ENCODE data around the gene GMDS. TPM values are rescaled to one million over a fixed set of nuclear protein-coding genes. Genes with fewer than 3 reads are reported as not detected.

The GMDS gene
- total and polyA plus RNA-seq, 2 experiments from 2014 or later: 30.1 to 36.5 TPM

- TF ChIP-seq, protein P1, sequence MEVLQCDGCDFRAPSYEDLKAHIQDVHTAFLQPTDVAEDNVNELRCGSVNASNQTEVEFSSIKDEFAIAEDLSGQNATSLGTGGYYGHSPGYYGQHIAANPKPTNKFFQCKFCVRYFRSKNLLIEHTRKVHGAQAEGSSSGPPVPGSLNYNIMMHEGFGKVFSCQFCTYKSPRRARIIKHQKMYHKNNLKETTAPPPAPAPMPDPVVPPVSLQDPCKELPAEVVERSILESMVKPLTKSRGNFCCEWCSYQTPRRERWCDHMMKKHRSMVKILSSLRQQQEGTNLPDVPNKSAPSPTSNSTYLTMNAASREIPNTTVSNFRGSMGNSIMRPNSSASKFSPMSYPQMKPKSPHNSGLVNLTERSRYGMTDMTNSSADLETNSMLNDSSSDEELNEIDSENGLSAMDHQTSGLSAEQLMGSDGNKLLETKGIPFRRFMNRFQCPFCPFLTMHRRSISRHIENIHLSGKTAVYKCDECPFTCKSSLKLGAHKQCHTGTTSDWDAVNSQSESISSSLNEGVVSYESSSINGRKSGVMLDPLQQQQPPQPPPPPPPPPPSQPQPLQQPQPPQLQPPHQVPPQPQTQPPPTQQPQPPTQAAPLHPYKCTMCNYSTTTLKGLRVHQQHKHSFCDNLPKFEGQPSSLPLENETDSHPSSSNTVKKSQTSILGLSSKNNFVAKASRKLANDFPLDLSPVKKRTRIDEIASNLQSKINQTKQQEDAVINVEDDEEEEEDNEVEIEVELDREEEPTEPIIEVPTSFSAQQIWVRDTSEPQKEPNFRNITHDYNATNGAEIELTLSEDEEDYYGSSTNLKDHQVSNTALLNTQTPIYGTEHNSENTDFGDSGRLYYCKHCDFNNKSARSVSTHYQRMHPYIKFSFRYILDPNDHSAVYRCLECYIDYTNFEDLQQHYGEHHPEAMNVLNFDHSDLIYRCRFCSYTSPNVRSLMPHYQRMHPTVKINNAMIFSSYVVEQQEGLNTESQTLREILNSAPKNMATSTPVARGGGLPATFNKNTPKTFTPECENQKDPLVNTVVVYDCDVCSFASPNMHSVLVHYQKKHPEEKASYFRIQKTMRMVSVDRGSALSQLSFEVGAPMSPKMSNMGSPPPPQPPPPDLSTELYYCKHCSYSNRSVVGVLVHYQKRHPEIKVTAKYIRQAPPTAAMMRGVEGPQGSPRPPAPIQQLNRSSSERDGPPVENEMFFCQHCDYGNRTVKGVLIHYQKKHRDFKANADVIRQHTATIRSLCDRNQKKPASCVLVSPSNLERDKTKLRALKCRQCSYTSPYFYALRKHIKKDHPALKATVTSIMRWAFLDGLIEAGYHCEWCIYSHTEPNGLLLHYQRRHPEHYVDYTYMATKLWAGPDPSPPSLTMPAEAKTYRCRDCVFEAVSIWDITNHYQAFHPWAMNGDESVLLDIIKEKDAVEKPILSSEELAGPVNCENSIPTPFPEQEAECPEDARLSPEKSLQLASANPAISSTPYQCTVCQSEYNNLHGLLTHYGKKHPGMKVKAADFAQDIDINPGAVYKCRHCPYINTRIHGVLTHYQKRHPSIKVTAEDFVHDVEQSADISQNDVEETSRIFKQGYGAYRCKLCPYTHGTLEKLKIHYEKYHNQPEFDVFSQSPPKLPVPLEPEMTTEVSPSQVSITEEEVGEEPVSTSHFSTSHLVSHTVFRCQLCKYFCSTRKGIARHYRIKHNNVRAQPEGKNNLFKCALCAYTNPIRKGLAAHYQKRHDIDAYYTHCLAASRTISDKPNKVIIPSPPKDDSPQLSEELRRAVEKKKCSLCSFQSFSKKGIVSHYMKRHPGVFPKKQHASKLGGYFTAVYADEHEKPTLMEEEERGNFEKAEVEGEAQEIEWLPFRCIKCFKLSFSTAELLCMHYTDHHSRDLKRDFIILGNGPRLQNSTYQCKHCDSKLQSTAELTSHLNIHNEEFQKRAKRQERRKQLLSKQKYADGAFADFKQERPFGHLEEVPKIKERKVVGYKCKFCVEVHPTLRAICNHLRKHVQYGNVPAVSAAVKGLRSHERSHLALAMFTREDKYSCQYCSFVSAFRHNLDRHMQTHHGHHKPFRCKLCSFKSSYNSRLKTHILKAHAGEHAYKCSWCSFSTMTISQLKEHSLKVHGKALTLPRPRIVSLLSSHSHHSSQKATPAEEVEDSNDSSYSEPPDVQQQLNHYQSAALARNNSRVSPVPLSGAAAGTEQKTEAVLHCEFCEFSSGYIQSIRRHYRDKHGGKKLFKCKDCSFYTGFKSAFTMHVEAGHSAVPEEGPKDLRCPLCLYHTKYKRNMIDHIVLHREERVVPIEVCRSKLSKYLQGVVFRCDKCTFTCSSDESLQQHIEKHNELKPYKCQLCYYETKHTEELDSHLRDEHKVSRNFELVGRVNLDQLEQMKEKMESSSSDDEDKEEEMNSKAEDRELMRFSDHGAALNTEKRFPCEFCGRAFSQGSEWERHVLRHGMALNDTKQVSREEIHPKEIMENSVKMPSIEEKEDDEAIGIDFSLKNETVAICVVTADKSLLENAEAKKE (CRISPR knock-in tag; IDR thresholded peaks at IDR 0.05): no peak
- TF ChIP-seq EZH2phosphoT487 (IDR thresholded peaks at IDR 0.05; ENCODE audit: unreplicated experiment): no peak
- no peak for TF ChIP-seq ZNF331 (CRISPR knock-in tag; IDR thresholded peaks at IDR 0.05; ENCODE audit: low read depth)
- TF ChIP-seq JUNB (IDR thresholded peaks at IDR 0.05; ENCODE audit: unreplicated experiment): no peak
- TF ChIP-seq CTCF (conservative IDR thresholded peaks at IDR 0.05; ENCODE audit: low read depth in 2 of 2): no peak
Observed at GRCh38 chr6:1716396-1716795, 529.0 kb downstream of the GMDS start (continued).

DNA sequence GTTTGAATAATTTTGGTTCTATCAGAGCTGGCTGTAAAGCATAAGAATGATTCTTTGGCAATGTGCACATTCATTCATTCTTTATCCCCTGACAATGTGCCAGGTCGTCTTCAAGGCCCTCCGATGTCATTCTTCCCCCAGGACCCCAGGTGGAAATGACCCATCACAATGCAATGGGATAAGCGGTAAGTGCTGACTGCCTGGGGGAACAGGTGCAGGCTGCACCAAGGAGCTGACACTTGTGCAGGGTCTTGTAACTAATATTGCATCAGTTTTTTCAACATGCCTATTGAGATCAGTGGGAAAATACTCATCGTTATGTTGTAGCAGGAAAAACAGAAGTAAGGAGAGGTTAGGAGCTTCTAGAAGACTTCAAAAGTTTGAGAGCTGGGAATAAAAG is 530.1 kb downstream of the GMDS start:
- Histone ChIP-seq H3K4me1 (ENCODE audit: insufficient read depth) (peaks cover 3% of the 10 kb centered on the region), H4K20me1 (replicated peaks; ENCODE audit: insufficient read depth) (no peaks in the 10 kb centered on the region), H2AFZ (no peak overlapping the region), H3F3A (replicated peaks; ENCODE audit: low read depth) (no peaks in the 10 kb centered on the region), H3K27me3 (ENCODE audit: insufficient read depth) (no peaks in the 10 kb centered on the region), H3K4me2 (no peak overlapping the region), H3K4me3 (no peak overlapping the region), H3K9me2 (ENCODE audit: insufficient read depth) (no peaks in the 10 kb centered on the region), H3K27ac (ENCODE audit: low read depth) (no peak overlapping the region), H3K36me3 (ENCODE audit: insufficient read depth) (no peaks in the 10 kb centered on the region), H3K79me2 (replicated peaks; ENCODE audit: insufficient read depth) (no peaks in the 10 kb centered on the region)
- Mint-ChIP-seq H3K9me3 (no peaks in the 10 kb centered on the region), H3K27me3 (ENCODE audit: insufficient read depth, low read depth, poor library complexity) (peaks cover 4% of the 10 kb centered on the region), H3K4me3 (no peak overlapping the region), H3K36me3 (ENCODE audit: low read depth) (no peaks in the 10 kb centered on the region), H3K4me1 (peaks cover 8% of the 10 kb centered on the region), H3K27ac (no peak overlapping the region)
- ATAC-seq: no peak
- no peak for DNase-seq (ENCODE audit: low spot score)
- TF ChIP-seq ETS1 (IDR thresholded peaks at IDR 0.05) (no peak), NANOG (IDR thresholded peaks at IDR 0.05; ENCODE audit: borderline replicate concordance) (no peak), JUNB (IDR thresholded peaks at IDR 0.05; ENCODE audit: unreplicated experiment) (no peak), EZH2phosphoT487 (IDR thresholded peaks at IDR 0.05; ENCODE audit: unreplicated experiment) (no peak), ZNF331 (CRISPR knock-in tag; IDR thresholded peaks at IDR 0.05; ENCODE audit: low read depth) (no peak), STAT1 (IDR thresholded peaks at IDR 0.05; ENCODE audit: unreplicated experiment) (no peak), EZH2 (IDR thresholded peaks at IDR 0.05; ENCODE audit: low read depth, unreplicated experiment) (no peak), REST (IDR thresholded peaks at IDR 0.05; ENCODE audit: unreplicated experiment) (no peak)
